Right renal cortex interstitium (tissue), 3 donors: ENCODE results near the gene PAF1. TPM values are rescaled to one million over a fixed set of nuclear protein-coding genes. Genes with fewer than 3 reads are reported as not detected.
A peak's percentile ranks its signal among the peaks of the same experiment; 100 is the strongest.

ENCODE experiments used
- DNase-seq, 3 donors: peaks; one replicate each; pipeline ENCODE4 v3.0.0-alpha.2; 2013; ENCODE audit warnings: low read depth in 3 of 3, low spot score in 2 of 3
- polyA plus RNA-seq, 3 donors: library from polyadenylated mRNA; unstranded; fragments of 120-200 nt; gene quantifications; one replicate each; pipeline ENCODE4 v1.2.1, GENCODE V29; 2013; ENCODE audit not compliant: insufficient read length in 3 of 3

Gene PAF1
- polyA plus RNA-seq, 3 donors: 73.5 to 73.8 (median 73.6) TPM

GRCh38 chr19:39417463-39418181 lies 26.7 kb upstream of the PAF1 start:
- DNase-seq: no peak

- no peak for DNase-seq
These were observed 25.5 kb upstream of the PAF1 start for GRCh38 chr19:39416152-39417120.

GRCh38 chr19:39415111-39416046 lies 24.5 kb upstream of the PAF1 start:
- no peak for DNase-seq

GRCh38 chr19:39413911-39414608 lies 23.2 kb upstream of the PAF1 start:
- DNase-seq: no peak

GRCh38 chr19:39413272-39413910 lies 22.5 kb upstream of the PAF1 start:
- DNase-seq: no peak

GRCh38 chr19:39412867-39413271 lies 22.0 kb upstream of the PAF1 start:
- no peak for DNase-seq

- DNase-seq: peak; percentile 98 to 99 (median 98)
These were observed 21.4 kb upstream of the PAF1 start, which contains the start of gene PLEKHG2 for GRCh38 chr19:39412100-39412866. TSS of gene PLEKHG2 (plus strand) at chr19:39412669. CDS start at chr19:39414087, 1,418 bp downstream.

GRCh38 chr19:39411832-39412099 lies 20.9 kb upstream of the PAF1 start:
- peak in 2 of 3 donors; percentile 83 to 85 for DNase-seq

GRCh38 chr19:39411081-39411831 lies 20.4 kb upstream of the PAF1 start:
- DNase-seq: no peak

- DNase-seq: no peak
These were observed 19.9 kb upstream of the PAF1 start for GRCh38 chr19:39410831-39411080.

- no peak for DNase-seq
These were observed 19.3 kb upstream of the PAF1 start for GRCh38 chr19:39410017-39410830.

GRCh38 chr19:39409208-39410016 lies 18.5 kb upstream of the PAF1 start:
- DNase-seq: no peak

- DNase-seq: no peak
These were observed 17.7 kb upstream of the PAF1 start for GRCh38 chr19:39408392-39409207.

- no peak for DNase-seq
These were observed 16.9 kb upstream of the PAF1 start for GRCh38 chr19:39407660-39408391.

GRCh38 chr19:39407410-39407659 lies 16.4 kb upstream of the PAF1 start:
- no peak for DNase-seq
